GM15510 (cell line): Measurements from ENCODE around the gene SLC35G2.

ENCODE experiments used
- POLR2A ChIP-seq: IDR thresholded peaks from 3 replicates; pipeline ENCODE4 v1.6.1; 2011; ENCODE audit warnings: borderline replicate concordance; ENCODE audit not compliant: insufficient read length; ENCODE audit errors: extremely low read depth

The SLC35G2 gene

GRCh38 chr3:136903899-136904298 is 85.0 kb downstream of the SLC35G2 start:
- TF ChIP-seq POLR2A, result no peak

- TF ChIP-seq POLR2A, result no peak
Observed at GRCh38 chr3:136904746-136905145, 85.8 kb downstream of the SLC35G2 start.
